Urothelium cell line (cell line): ENCODE data around the gene ARHGAP42.

Source experiments
- DNase-seq: peaks from one replicate; pipeline ENCODE4 v3.0.0; 2011; ENCODE audit warnings: low spot score, mixed read lengths
- FAIRE-seq: peaks from 2 replicates; lab custom pipeline; 2011; peaks lifted over from hg19 to GRCh38; lab: Jason Lieb, UNC

The ARHGAP42 gene

GRCh38 chr11:100942016-100942415 lies 254.9 kb downstream of the ARHGAP42 start:
- DNase-seq (peak; percentile 11), FAIRE-seq (no peak)

- no peak for DNase-seq
- FAIRE-seq = no peak
Measured at GRCh38 chr11:100948936-100949335, 261.8 kb downstream of the ARHGAP42 start.

GRCh38 chr11:100949443-100949842 lies 262.4 kb downstream of the ARHGAP42 start:
- DNase-seq = no peak
- FAIRE-seq = no peak

- FAIRE-seq (no peak), DNase-seq (no peak)
Measured at GRCh38 chr11:100955318-100955717, 268.2 kb downstream of the ARHGAP42 start.

- FAIRE-seq (no peak), DNase-seq (no peak)
Measured at GRCh38 chr11:100956351-100956750, 269.3 kb downstream of the ARHGAP42 start.

- no peak for DNase-seq
- FAIRE-seq = no peak
Measured at GRCh38 chr11:100957499-100957898, 270.4 kb downstream of the ARHGAP42 start.

GRCh38 chr11:100961633-100962032 lies 274.5 kb downstream of the ARHGAP42 start:
- no peak for DNase-seq
- no peak for FAIRE-seq

GRCh38 chr11:100963375-100963774 lies 276.3 kb downstream of the ARHGAP42 start:
- DNase-seq (no peak), FAIRE-seq (no peak)

- DNase-seq (no peak), FAIRE-seq (no peak)
Measured at GRCh38 chr11:100964435-100964834, 277.3 kb downstream of the ARHGAP42 start.

- no peak for FAIRE-seq
Measured at GRCh38 chr11:100965346-100965745, 278.3 kb downstream of the ARHGAP42 start.

GRCh38 chr11:100966366-100966765 lies 279.3 kb downstream of the ARHGAP42 start:
- no peak for DNase-seq

More at GRCh38 chr11:100965346-100965745, 278.3 kb downstream of the ARHGAP42 start:
- no peak for DNase-seq

GRCh38 chr11:100969008-100969407 lies 281.9 kb downstream of the ARHGAP42 start:
- no peak for DNase-seq
- no peak for FAIRE-seq

More at GRCh38 chr11:100966366-100966765, 279.3 kb downstream of the ARHGAP42 start:
- FAIRE-seq = no peak

- DNase-seq = no peak
- FAIRE-seq = no peak
Measured at GRCh38 chr11:100970283-100971164, 283.4 kb downstream of the ARHGAP42 start.

- DNase-seq (no peak), FAIRE-seq (no peak)
Measured at GRCh38 chr11:100972046-100972445, 285.0 kb downstream of the ARHGAP42 start.

GRCh38 chr11:100978442-100978841 lies 291.4 kb downstream of the ARHGAP42 start:
- DNase-seq = no peak
- no peak for FAIRE-seq

- FAIRE-seq (no peak), DNase-seq (no peak)
Measured at GRCh38 chr11:100978939-100979338, 291.9 kb downstream of the ARHGAP42 start.

GRCh38 chr11:100980156-100980555 lies 293.1 kb downstream of the ARHGAP42 start:
- no peak for FAIRE-seq
- DNase-seq = no peak

GRCh38 chr11:100981196-100981824 lies 294.2 kb downstream of the ARHGAP42 start:
- no peak for FAIRE-seq
- no peak for DNase-seq

- FAIRE-seq = no peak
- no peak for DNase-seq
Measured at GRCh38 chr11:100984668-100985067, 297.6 kb downstream of the ARHGAP42 start.

GRCh38 chr11:100990931-100991330 lies 303.8 kb downstream of the ARHGAP42 start:
- FAIRE-seq (no peak), DNase-seq (no peak)

- DNase-seq (no peak), FAIRE-seq (no peak)
Measured at GRCh38 chr11:100991541-100991940, 304.5 kb downstream of the ARHGAP42 start.

- DNase-seq (no peak), FAIRE-seq (no peak)
Measured at GRCh38 chr11:100994966-100995365, 307.9 kb downstream of the ARHGAP42 start.
